ENCODE measurements around the gene FKBP1B.

FKBP1B gene

GRCh38 chr2:24009367-24009679 lies 40.2 kb upstream of the FKBP1B start:
- no peak for TF ChIP-seq EZH2 (IDR thresholded peaks at IDR 0.05; ENCODE audit: borderline replicate concordance, low read depth, low read length, severe bottlenecking)
- no peak for TF ChIP-seq CTCF (IDR thresholded peaks at IDR 0.05; ENCODE audit: borderline replicate concordance, extremely low read depth, low read length, poor library complexity, severe bottlenecking)
- H3K27me3 ChIP-seq (ENCODE audit: insufficient read depth, low read length, poor library complexity), result no peaks in the 10 kb centered on the region
- no peaks in the 10 kb centered on the region for H3K79me2 ChIP-seq (ENCODE audit: insufficient read depth, low read length)
- no peak overlapping the region for H2AFZ ChIP-seq (ENCODE audit: low read depth, low read length)
- ATAC-seq (ENCODE audit: insufficient read depth, low read depth), result no peak
- H3K4me3 ChIP-seq (ENCODE audit: low read depth in 1 of 2, low read length in 2 of 2), result no peak overlapping the region
- no peak overlapping the region for H3K27ac ChIP-seq (ENCODE audit: low read length)
- H3K9ac ChIP-seq (ENCODE audit: low read depth, low read length), result no peak overlapping the region
- H4K20me1 ChIP-seq (ENCODE audit: insufficient read depth, low read length), result no peaks in the 10 kb centered on the region
- H3K4me2 ChIP-seq (ENCODE audit: insufficient read depth, low read length), result no peak overlapping the region
- no peaks in the 10 kb centered on the region for H3K4me1 ChIP-seq (ENCODE audit: insufficient read depth, low read length)
- H3K9me3 ChIP-seq (ENCODE audit: insufficient read depth, low read length, severe bottlenecking), result no peaks in the 10 kb centered on the region
- DNase-seq, result no peak
- H3K36me3 ChIP-seq (ENCODE audit: insufficient read depth, low read length), result no peaks in the 10 kb centered on the region

GRCh38 chr2:24009680-24010476 lies 39.7 kb upstream of the FKBP1B start, which contains the start of gene MFSD2B:
Gene MFSD2B, plus strand, starts transcription at chr2:24010085. Its CDS starts 12 bp downstream, at chr2:24010097.
- DNase-seq (no peak), ATAC-seq (ENCODE audit: insufficient read depth, low read depth) (no peak)
- no peaks in the 10 kb centered on the region for H3K79me2 ChIP-seq (ENCODE audit: insufficient read depth, low read length)
- H3K4me1 ChIP-seq (ENCODE audit: insufficient read depth, low read length), result no peaks in the 10 kb centered on the region
- no peak within 1 kb of the TSS for H3K4me2 ChIP-seq (ENCODE audit: insufficient read depth, low read length)
- no peaks in the 10 kb centered on the region for H4K20me1 ChIP-seq (ENCODE audit: insufficient read depth, low read length)
- H2AFZ ChIP-seq (ENCODE audit: low read depth, low read length), result no peak within 1 kb of the TSS
- no peaks in the 10 kb centered on the region for H3K27me3 ChIP-seq (ENCODE audit: insufficient read depth, low read length, poor library complexity)
- no peak for TF ChIP-seq CTCF (IDR thresholded peaks at IDR 0.05; ENCODE audit: borderline replicate concordance, extremely low read depth, low read length, poor library complexity, severe bottlenecking)
- TF ChIP-seq EZH2 (IDR thresholded peaks at IDR 0.05; ENCODE audit: borderline replicate concordance, low read depth, low read length, severe bottlenecking), result no peak
- no peak within 1 kb of the TSS for H3K9ac ChIP-seq (ENCODE audit: low read depth, low read length)
- H3K9me3 ChIP-seq (ENCODE audit: insufficient read depth, low read length, severe bottlenecking), result no peaks in the 10 kb centered on the region
- no peaks in the 10 kb centered on the region for H3K36me3 ChIP-seq (ENCODE audit: insufficient read depth, low read length)
- no peak within 1 kb of the TSS for H3K27ac ChIP-seq (ENCODE audit: low read length)
- H3K4me3 ChIP-seq (ENCODE audit: low read depth in 1 of 2, low read length in 2 of 2), result no peak within 1 kb of the TSS

- ATAC-seq (ENCODE audit: insufficient read depth, low read depth) (no peak), DNase-seq (no peak)
- Histone ChIP-seq H3K27me3 (ENCODE audit: insufficient read depth, low read length, poor library complexity) (no peaks in the 10 kb centered on the region), H3K4me3 (ENCODE audit: low read depth in 1 of 2, low read length in 2 of 2) (no peak overlapping the region), H2AFZ (ENCODE audit: low read depth, low read length) (no peak overlapping the region), H3K79me2 (ENCODE audit: insufficient read depth, low read length) (no peaks in the 10 kb centered on the region), H4K20me1 (ENCODE audit: insufficient read depth, low read length) (no peaks in the 10 kb centered on the region), H3K4me2 (ENCODE audit: insufficient read depth, low read length) (no peak overlapping the region), H3K27ac (ENCODE audit: low read length) (no peak overlapping the region), H3K36me3 (ENCODE audit: insufficient read depth, low read length) (no peaks in the 10 kb centered on the region), H3K4me1 (ENCODE audit: insufficient read depth, low read length) (no peaks in the 10 kb centered on the region), H3K9ac (ENCODE audit: low read depth, low read length) (no peak overlapping the region), H3K9me3 (ENCODE audit: insufficient read depth, low read length, severe bottlenecking) (no peaks in the 10 kb centered on the region)
- TF ChIP-seq EZH2 (IDR thresholded peaks at IDR 0.05; ENCODE audit: borderline replicate concordance, low read depth, low read length, severe bottlenecking), result no peak
- no peak for TF ChIP-seq CTCF (IDR thresholded peaks at IDR 0.05; ENCODE audit: borderline replicate concordance, extremely low read depth, low read length, poor library complexity, severe bottlenecking)
Measured at GRCh38 chr2:24010477-24011249, 38.9 kb upstream of the FKBP1B start.

Data from DND-41 (cell line).